NCI-H1694 (cell line): ENCODE data around the gene TMEM97.

ENCODE experiments used
- DNase-seq: peaks from one replicate; lab custom pipeline; 2025; lab: John Stamatoyannopoulos, UW

TMEM97 gene

DNA sequence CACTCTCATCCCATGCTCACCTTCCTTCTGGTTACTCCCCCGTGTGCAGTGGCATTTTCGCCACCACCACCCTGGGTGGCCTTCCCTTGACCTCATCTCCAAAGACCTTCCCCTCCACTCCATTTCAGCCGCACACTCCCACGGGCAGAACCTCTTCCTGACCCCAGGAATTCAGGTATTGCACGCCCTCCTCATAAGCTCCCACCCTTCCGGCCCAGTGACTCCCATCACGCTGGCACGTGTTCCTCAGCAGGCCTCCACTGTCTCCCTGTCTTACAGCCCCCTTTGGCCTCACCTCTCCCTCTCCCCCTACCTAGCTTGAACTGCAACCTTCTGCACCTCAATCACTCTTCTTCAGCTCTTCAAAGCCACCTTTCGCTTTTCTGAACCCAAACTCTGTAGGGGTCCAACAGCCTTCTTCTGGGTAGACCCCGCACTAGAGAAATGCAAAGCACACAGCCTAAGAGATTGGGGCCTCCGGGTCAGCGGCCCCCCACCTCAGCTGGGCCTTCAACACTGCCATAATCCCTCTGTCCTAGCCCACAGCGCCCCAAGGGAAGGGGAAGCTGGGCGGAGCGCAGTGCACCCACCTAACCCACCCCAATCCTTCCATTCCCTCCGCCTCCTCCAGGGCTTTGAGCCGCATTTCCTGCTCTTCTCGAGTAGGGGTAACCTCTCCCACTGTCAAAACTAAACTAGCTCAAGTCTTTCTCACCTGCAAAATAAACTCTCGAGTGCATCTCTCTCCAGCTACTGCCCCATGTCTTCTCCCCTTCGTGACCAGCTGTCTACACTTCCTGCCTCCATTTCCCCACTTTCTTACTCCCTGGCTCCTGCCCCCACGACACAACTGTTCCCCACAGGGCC, 1.7 kb upstream of the TMEM97 start:
- no peak for DNase-seq

DNA sequence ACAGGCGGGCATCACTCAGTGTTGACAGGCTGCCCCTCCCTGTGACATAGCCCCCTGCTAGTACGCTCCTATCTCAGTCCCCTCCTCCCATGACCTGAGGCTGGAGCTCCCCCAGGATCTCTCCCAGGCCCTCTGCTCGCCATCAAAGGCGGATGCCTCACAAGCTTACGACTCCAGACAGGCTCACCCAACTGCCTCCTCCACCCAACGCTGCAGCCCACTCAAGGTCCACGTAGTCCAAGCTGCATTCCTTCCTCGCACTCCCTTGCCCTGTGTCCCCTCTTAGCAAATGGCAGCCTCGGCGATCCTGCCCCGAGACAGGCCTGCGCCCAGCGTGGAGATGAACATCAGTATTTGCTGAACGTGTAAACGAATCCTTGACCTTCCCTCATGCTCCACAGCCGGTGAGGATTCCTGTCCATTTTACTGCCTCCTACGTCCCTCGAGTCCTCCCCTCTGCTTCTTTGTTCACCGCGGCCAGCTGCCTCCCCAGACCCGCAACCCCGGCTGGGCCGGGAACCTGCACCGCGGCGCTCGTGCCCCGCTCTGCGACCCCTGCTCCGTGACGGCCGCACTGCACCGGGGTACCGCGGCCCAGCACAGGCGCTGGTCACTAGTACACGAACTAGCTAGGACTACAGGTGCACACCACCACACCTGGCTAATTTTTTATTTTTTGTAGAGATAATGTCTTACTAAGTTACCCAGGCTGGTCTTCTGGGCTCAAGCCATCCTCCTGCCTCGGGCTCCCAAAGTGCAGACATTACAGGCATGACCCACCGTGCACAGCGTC, 838 bp upstream of the TMEM97 start:
- DNase-seq, result no peak

DNA sequence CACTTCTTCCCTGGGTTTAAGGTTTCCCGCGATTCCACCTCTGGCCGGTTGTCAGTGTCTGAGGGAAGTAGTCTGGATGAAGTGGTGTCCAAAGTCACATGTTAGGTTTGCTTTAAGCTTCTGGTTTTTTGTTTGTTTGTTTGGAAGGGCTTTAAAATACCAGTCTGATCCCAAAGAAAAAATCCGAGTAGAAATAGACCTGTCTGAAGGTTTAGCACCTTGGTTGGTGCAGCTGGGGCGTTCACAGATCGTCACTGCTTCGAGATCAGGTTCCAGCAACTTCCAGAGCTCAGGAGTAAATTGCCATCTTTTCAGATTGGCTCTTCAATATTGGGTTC, 567 bp downstream of the TMEM97 start:
- DNase-seq, result no peak

DNA sequence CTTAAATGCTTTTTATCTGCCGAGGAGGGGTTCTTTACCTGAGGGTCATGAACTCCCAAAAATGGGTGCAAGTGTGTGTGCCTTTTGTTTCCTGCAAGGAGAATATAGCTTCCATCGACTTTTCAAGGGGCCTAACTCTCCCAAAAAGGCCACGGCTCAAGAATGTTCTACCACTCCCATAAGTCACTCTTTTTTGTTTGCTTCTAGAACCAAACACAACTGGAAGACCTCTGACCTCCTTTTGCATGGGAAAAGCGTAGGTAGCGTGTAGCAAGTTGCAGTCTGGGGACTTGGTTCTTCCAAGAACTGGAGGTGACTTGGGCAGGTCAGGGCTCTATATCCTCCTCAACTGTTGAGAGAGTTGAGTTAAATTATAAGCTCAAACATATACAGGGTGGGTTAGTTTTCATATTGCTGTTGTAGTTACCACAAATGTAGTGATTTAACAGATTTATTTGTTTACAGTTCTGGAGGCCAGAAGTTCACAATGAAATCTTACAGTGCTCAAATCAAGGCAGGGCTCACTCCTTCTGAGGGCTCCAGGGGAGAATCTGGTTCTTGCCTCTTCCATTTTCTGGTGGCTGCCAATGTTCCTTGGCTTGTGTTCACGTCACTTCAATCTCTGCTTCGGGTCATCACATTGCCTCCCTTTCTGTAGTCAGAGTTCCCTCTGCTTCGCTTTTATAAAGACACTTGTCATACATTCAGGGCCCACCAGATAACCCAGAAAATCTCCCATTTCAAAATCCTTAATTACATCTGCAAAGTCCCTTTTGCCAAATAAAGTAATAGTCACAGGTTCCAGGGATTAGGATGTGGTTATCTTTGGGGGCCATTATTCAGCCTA, 1.4 kb downstream of the TMEM97 start:
- no peak for DNase-seq

DNA sequence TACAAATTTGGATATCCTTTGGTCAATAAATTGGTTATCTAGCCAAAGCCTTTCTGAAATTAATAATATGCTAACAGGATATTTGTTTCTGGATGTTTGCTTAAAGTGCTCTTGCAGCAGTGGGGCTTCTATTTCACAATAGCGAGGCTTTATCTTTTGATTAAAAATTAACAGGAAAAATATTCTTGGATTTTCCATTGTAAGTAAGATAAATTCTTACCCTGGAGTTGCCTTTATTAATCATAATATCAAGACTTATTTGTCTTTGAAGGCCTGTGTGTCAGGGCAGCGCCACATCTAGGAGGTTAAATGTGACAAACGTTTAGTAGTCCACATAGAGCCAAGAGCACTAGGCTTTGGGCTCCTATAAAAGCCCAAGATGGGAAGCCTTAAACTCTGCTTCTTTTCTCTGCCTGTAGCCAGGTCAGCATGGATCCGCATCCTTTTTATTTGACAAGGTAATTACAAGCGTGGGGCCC, 5.3 kb downstream of the TMEM97 start:
- DNase-seq, result no peak

GRCh38 chr17:28324781-28325180, 5.8 kb downstream of the TMEM97 start:
- DNase-seq, result no peak

GRCh38 chr17:28325211-28325610, 6.2 kb downstream of the TMEM97 start:
- DNase-seq, result no peak

- no peak for DNase-seq
Observed at GRCh38 chr17:28326114-28326513, 7.1 kb downstream of the TMEM97 start.

GRCh38 chr17:28327031-28327607, 8.1 kb downstream of the TMEM97 start:
- DNase-seq, result no peak

DNA sequence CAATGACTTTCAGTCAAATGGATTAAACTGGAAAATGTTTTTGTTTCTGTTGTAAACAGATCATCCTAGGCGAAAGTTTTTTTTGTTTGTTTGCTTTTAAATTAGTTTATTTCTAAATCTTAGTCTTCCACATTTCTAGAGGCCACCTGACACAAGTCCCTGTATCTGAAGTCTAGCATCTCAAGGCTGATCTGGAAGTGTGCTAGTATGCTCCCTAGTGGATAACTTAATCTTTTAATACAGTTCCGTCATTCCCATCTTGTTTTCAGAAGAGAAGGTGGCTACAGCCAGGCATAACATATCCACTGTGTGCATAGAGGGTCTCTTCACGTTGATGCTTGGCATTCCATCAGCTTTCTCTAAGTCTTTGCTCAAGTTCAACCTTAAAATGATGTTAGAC, 8.7 kb downstream of the TMEM97 start:
- DNase-seq, result no peak

DNA sequence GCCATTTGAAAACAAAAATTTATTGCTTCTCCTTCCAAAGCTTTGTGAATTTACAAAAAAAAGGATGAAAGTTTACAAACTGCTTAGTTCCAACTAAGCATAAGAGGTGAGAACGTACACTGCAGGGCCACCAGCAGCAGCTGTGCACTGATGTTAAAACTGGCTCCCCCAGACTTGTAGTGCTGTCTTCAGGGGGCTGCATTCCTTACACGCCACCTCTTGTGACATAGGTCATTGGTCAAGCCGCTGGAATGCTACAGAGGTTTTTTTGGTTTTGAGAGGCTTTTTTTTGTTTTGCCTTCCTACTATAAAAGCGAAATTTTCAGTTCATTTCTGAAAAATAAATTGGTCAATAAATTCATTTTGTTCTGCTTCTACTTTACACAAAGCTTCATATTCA, 9.3 kb downstream of the TMEM97 start:
- DNase-seq, result no peak

DNA sequence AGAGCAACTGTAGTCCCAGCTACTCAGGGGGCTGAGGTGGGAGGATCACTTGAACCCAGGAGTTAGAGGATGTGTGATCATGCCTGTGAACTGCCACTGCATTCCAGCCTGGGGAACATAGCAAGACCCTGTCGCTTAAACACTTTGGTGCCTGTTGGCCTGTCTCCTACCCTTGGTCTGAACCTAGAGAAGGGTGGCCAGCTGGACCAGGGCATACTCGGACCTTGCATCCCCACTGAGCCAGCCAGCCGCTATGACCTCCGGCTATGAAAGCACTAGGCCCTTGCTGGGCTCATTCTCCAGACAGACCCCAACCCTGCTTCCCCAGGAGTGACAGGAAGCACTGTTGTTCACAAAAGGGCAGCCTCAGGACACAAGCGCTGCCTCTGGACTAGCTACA, 11.7 kb downstream of the TMEM97 start:
- no peak for DNase-seq

- DNase-seq, result no peak
Observed at GRCh38 chr17:28331891-28332420, 13.0 kb downstream of the TMEM97 start.

GRCh38 chr17:28333083-28333746, 14.2 kb downstream of the TMEM97 start:
- DNase-seq, result no peak

DNA sequence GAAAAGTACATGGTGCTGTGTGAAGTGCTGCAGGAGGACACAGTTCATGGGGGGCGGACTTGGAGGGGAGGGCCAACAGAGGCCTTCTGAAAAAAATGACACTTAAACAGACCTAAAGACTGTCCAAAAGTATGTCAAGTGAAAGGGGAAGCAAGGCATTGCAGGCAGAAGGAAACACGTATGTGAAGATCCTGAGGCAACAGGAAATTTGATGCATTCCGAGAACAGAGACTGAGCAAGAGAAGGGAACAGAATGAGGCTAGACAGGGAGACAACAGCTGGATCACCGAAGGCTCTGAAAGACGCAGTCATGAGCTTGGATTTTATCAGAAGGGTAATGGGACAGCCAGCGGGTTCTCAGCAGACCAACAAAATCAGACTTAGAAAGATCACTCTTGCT, 15.2 kb downstream of the TMEM97 start:
- no peak for DNase-seq

DNA sequence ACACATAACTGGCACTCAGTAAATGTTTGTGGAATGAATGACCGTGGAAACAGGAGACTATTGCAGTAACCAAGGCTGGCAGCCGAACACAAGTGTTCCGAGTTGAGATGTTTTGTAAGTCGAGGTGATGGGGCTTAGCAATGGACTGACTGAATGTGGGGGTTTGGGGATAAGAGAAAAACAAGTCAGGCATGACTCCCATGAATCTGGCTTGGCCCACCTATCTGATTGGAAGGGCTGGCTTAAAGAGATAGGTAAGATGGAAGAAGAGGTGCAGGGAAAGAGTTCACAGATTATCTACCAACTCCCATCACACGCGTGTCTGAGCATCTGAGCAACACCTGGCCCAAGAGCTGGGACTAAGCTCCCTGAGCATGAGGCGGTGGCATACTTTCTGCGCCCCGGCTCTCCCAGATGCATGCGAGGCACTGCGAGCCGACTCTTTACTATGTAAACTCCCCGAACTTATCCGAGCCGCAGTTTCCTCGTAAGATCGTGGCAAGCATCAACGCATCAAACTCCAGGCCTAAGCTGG, 15.7 kb downstream of the TMEM97 start:
- no peak for DNase-seq

- peak; percentile 99 for DNase-seq
Observed at GRCh38 chr17:28335201-28335958, 16.4 kb downstream of the TMEM97 start, which contains the start of the genes IFT20 and TNFAIP1. Gene IFT20, minus strand, starts transcription at chr17:28335472. Its CDS starts 3,487 bp downstream, at chr17:28331985. Gene TNFAIP1, plus strand, starts transcription at chr17:28335761. Its CDS starts 3,761 bp downstream, at chr17:28339522.

DNA sequence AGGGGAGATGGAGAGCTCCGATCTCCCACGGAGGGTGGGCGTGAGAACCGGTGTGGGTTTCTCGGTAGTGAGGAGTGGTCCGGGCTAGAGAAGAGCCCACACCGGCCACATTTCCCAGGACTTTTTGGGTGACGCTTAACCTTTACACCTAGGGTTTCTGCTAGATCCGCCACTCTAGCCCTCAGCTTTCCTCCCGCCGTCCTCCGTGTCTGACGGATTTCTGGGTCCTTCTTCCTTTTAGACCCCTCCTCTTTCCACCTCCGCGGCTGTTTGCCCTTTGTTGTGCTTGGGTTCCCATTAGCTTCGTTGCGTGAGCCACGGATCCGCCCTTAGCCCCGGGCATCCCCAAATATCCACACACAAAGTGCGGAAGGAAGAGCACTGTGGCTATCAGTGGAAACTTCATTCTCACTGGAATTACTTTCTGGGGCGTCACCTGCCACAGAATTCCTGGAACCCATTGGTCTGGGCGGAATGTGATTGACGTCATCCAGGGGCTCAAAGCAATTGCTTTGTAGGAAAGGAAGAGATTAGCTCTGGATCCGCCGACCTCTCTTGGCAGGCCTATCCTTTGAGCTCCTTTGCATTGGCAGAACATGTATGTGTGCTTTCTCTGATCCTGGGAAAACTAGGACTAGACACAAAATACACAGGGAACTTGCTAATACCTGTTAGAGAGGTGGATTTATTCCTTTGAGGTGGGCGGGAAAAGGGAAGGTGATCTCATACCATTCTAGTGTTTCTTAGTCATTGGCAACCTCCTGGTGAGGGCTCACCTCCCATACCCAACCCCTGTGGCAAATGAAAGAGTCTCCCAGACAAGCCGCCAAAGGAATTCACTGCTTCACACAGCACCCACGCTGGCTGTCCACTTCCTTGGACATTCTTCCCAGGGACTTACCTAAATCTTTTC, 17.2 kb downstream of the TMEM97 start:
- peak; percentile 26 for DNase-seq
